Measurements from ENCODE around the gene IL4R.
"Not testable (repeated sequence)": the region's sequence is repeated elsewhere in the genome, so short reads cannot be mapped to it uniquely, and the experiment has no call there.

Gene IL4R

DNA sequence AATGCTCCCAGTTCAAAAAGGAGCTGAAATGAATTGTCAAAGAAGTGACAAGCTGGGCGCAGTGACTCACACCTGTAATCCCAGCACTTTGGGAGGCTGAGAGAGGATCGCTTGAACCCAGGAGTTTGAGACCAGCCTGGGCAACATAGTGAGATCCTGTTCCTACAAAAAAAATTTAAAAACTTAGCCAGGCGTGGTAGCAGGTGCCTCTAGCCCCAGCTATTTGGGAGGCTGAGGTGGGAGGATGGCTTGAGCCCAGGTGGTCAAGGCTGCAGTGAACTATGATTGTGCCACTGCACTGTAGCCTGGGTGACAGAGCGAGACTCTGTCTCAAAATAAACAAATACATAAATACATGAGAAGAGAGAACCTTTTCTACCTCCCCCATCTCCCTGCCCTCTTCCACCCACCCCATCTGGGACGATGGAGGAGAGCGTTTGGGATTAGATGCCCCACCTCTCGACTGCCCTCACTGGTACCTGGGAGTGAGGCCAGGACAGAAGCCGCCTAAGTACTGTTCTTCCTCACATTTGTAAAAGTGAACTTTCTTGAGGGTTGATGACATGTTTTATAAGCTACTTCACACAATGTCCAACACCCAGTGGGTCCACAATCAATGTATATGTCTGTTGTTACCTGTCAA lies 2.4 kb downstream of the IL4R start:
- DNase-seq: no peak

GRCh38 chr16:27317320-27317719 lies 3.5 kb downstream of the IL4R start:
- DNase-seq: no peak

DNA sequence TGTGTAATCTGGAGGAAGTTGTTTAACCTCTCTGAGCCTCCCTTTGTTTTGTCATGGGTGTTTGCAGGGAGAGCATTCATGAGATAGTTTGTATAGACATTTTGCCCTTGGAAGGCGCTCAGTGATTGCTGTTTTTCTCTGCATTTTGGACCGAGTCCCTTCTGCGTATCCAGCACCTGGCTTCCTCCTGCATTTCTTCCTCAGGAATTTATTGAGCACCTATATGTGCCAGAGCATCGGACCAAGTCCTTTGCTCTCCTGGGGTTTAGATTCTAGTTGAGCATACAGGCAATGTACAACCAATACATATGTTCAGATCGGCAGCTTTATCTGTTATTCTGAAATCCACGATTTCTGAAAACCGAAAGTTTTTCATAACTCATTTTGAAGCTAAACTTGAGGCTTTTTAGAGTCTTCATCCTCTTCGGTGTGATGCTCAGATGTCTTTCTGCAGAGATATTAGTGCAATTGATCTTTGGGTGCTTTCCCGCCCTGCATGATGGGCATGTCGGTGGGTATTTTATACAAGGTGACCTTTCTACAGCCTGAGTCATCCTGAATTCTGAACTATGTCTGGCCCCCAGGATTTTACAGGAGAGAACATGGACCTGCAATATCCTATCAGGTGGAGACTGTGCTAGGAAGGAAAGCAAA lies 4.1 kb downstream of the IL4R start:
- peak; percentile 73 for DNase-seq

- peak; percentile 83 for DNase-seq
Observed at GRCh38 chr16:27318392-27319256, 4.8 kb downstream of the IL4R start.

DNA sequence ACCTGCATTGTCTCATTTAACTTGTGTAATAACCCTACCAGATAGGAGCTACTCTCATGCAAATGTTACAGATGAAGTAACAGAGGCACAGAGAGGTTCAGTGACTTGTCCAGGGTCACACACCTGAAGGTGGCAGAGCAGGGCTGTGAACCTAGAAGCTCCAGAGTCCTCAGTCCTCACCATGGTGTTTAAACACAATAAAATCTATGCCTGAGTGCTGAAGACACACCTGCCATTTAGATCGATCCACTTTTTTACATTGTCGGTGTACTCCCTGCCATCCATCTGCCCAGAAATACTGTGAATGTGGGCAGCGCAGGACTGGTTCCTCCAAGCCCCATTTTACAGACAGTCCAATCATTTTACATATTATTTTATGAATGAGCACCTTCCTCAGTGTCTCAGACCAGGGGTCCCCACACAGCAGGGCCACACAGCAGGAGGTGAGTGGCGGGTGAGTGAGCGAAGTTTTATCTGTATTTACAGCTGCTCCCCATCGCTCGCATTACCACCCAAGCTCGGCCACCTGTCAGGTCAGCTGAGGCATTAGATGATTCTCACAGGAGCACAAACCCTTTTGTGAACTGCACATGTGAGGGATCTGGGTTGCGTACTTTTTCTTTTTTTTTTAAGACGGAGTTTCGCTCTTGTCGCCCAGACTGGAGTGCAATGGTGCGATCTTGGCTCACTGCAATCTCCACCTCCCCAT lies 5.6 kb downstream of the IL4R start:
- DNase-seq: no peak

DNA sequence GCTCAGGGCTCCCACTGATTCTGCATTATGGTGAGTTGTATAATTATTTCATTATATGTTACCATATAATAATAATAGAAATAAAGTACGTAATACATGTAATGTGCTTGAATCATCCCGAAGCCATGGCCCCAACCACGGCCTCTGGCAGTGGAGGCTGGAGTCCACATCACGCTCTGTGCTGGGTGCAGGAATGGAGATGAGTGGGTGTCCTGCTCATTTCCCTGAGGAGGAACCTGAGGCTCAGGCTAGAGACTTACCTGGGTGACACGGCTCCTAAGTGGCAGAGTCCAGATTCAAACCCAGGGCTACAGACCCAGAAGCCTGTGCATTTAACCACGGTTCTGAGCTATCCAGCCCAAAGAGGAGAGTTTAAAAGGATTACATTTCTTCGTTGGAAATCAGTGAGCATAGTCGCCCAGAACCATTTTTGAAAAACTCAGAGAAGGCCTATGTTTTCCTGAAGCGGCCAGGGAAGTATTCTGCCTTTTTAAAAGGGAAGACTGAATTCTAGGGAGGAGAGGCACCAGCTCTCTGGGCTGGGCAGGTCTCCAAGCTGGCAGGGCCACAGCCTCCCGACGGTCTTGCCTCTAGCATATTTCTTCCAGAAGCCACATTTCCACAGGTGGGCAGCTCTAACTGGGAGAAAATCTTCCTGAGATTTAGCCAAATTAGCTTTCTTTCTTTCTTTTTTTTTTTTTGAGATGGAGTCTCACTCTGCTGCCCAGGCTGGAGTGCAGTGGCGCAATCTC lies 6.7 kb downstream of the IL4R start:
- no peak for DNase-seq

DNA sequence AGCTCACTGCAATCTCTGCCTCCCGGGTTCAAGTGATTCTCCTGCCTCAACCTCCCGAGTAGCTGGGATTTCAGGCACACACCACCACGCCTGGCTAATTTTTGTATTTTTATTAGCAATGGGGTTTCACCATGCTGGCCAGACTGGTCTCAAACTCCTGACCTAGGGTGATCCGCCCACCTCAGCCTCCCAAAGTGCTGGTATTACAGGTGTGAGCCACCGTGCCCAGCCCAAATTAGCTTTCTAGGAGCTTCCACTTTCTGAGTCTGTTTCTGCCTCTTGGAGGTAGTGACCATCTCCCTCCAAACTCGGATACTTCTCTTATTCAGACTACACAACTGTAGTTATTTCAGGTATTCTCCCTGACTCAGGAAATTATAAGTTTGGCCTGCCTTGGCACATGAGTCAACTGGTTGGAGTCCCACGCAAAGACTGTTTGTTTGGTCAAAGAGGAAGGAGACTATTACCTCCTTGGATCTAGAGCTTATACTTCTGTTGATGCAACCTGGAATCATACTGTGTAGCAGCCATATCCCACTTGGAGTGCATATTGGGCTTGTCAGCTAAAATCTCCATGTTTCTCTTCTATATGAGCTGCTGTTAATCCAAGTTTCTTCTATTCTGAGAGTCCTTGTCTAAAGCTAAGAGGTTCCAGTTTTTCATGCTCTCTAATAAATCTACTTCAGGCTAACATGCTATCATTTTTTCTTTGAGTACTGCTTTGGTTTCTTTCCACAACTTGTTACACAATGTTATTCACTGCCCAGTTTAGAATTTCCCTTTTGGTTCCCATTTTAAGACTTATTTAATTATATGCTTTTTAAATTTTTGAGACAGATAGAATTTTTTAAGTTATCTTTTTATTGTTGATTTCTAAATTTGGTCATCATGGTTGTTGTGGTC lies 7.5 kb downstream of the IL4R start:
- DNase-seq: no peak

DNA sequence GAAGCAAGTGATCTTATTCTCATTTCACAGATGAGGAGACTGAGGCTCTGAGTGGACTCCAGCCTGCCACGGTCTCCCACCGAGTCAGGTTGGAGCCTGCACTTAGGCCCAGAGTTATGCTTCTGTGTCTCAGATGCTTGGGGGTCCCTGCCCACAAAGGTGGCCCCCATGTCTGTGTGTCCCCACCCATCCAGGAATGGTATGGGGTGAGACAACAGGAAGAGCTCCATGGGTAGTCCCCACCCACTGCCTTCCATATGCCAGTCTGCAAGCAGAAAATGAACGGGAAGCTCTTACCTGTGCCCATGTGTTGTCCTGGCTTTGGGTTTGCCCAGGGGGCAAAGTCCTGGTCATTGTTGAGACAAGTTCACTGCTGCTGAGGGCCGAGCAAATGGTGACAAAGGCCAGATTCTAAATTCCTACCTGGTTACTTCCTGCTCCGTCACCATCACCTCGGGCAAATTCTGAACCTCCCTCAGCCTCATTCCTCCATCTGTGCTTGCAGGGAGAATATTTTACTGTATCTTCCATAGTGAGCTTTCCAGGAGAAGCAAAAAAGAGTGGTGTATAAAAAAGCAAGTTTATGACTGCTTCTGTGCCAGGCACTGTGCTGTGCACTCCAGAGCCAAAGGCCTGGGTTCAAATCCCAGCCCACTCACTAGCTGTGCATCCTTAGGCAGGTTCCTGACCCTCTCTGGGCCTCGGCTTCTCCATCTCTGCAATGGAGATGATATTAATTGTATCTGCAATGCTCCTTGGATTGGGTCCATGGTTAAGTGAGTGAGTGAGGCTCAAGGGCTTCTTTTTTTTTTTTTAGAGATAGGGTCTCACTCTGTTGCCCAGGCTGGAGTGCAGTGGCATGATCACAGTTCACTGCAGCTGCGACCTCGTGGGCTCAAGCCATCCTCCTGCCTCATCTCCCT lies 9.3 kb downstream of the IL4R start:
- no peak for DNase-seq

DNA sequence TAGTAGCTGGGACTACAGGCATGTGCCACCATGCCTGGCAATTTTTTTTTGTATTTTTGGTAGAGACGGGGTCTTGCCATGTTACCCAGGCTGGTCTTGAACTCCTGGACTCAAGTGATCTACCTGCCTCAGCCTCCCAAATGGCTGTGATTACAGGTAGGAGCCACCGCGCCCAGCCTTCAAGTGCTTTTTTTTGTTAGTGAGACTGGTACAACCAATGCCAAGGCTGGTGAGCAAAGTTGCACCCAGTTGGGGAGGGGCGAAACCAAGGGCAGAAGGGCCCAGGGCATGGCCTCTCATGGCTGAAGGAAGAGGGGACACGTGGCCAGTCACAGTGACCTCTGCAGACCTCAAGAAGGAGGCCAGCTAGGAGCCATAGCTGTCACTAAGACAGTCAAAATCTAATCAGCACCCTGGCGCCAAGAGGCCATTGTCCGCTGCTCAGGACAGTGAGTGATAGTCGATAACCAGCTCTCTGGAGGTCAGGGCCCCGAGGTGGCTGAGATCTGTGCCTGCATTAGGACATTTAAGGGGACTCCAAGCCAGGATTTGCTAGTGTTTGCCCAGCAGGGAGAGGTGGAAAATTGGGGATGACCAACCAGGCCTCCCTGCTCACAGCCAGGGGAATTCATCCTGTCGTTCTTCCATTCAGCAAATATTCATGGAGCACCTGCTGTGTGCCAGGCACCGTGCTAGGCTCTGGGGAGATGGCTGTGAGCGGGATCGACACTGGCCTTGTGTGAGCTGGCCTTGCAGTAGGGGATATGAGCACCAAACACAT lies 10.2 kb downstream of the IL4R start:
- DNase-seq: no peak

- no peak for DNase-seq
Observed at GRCh38 chr16:27324851-27325301, 11.1 kb downstream of the IL4R start.

DNA sequence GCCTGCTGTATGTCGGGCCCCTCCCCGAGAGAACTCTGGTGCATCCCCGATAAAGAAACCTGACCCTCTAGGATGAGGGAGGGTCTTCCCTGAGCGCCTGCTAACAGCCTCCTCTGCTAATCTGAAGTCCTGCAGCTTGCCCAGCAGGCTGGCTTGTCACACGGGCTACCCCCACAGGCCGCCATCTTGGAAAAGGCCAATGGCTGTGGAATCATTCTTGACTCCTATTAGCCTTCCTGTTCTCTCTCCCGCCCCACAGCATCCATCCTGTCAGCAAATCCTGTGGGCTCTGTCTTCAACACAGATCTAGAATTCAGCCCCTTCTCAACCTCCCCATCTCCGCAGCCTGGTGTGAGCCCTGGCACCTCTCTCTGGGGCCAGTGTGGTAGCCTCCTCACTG lies 12.0 kb downstream of the IL4R start:
- no peak for DNase-seq

DNA sequence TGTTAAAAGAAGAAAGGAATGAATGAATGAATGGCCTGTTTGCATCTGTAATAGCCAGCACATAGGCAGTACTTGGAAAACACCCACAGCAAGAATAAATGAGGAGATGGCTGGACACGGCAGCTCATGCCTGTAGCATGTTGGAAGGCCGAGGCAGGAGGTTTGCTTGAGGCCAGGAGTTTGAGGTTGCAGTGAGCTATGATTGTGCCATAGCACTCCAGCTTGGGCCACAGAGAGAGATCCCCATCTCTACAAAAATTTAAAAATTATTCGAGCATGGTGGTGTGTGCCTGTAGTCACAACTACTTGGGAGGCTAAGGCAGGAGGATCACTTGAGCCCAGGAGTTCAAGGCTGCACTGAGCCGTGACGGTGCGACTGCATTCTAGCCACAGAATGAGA lies 12.5 kb downstream of the IL4R start:
- no peak for DNase-seq

GRCh38 chr16:27326738-27327585 lies 13.2 kb downstream of the IL4R start:
- DNase-seq: peak; percentile 13

- DNase-seq: no peak
Observed at GRCh38 chr16:27327586-27327915, 13.8 kb downstream of the IL4R start.

GRCh38 chr16:27328937-27329336 lies 15.2 kb downstream of the IL4R start:
- DNase-seq: no peak

GRCh38 chr16:27329376-27330079 lies 15.8 kb downstream of the IL4R start:
- not testable (repeated sequence) for DNase-seq

- no peak for DNase-seq
Observed at GRCh38 chr16:27330542-27330941, 16.8 kb downstream of the IL4R start.

GRCh38 chr16:27332105-27332504 lies 18.3 kb downstream of the IL4R start:
- DNase-seq: peak; percentile 24
